ENCODE data around the gene GTF2H1.

DNA sequence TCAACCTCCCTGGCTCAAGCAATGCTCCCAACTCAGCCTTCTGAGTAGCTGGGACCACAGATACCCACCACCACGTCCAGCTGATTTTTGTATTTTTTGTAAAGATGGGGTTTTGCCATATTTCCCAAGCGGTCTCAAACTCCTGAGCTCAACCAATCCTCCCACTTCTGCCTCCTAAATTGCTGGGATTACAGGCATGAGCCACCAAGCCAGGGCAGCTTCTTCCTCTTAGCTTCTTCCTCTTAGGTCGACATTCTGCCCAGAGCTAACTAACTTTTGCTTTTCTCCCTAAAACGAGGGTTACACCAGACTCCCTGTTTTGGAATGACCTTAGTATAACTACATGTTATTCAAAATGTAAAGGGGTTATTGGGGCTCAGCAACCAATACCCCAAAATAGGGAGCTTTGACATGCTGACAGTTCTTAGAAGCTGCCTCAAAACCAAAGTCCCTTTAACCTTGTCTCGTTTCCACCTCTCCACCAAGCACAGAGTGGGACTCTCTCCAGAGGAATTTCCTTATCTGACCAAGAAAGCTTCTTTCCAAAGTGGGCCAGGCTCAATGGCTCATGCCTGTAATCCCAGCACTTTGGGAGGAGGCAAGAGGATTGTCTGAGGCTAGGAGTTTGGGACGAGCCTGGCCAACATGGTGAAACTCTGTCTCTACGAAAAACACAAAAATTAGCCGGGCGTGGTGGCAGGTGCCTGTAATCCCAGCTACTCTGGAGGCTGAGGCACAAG is 7.4 kb upstream of the GTF2H1 start:
- no peak for TF ChIP-seq POLR2A (IDR thresholded peaks at IDR 0.05)
- TF ChIP-seq, protein P1, sequence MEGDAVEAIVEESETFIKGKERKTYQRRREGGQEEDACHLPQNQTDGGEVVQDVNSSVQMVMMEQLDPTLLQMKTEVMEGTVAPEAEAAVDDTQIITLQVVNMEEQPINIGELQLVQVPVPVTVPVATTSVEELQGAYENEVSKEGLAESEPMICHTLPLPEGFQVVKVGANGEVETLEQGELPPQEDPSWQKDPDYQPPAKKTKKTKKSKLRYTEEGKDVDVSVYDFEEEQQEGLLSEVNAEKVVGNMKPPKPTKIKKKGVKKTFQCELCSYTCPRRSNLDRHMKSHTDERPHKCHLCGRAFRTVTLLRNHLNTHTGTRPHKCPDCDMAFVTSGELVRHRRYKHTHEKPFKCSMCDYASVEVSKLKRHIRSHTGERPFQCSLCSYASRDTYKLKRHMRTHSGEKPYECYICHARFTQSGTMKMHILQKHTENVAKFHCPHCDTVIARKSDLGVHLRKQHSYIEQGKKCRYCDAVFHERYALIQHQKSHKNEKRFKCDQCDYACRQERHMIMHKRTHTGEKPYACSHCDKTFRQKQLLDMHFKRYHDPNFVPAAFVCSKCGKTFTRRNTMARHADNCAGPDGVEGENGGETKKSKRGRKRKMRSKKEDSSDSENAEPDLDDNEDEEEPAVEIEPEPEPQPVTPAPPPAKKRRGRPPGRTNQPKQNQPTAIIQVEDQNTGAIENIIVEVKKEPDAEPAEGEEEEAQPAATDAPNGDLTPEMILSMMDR (IDR thresholded peaks at IDR 0.05): no peak
